K562 (cell line): ENCODE data around the gene MEA1. TPM values are rescaled to one million over a fixed set of nuclear protein-coding genes. Genes with fewer than 3 reads are reported as not detected.

Experiments used
- ARID2 ChIP-seq: fragments of 450-650 bp; IDR thresholded peaks from 2 replicates; pipeline ENCODE4 v1.6.1; 2017; ENCODE audit warnings: antibody characterized with exemption, mild to moderate bottlenecking
- ARNT ChIP-seq, 2 experiments: fragments of 450-650 bp; IDR thresholded peaks; 2 replicates each; pipeline ENCODE4 v1.6.1; 2016; ENCODE audit warnings: mild to moderate bottlenecking in 1 of 2
- CC2D1A ChIP-seq: fragments of 450-650 bp; IDR thresholded peaks from 2 replicates; pipeline ENCODE4 v1.6.1; 2017; ENCODE audit warnings: mild to moderate bottlenecking
- CTBP1 ChIP-seq: fragments of 450-650 bp; IDR thresholded peaks from 2 replicates; pipeline ENCODE4 v1.6.1; 2016; ENCODE audit warnings: borderline replicate concordance
- DPF2 ChIP-seq: fragments of 450-650 bp; IDR thresholded peaks from 2 replicates; pipeline ENCODE4 v1.6.1; 2016
- EHMT2 ChIP-seq: fragments of 450-650 bp; IDR thresholded peaks from 2 replicates; pipeline ENCODE4 v1.6.1; 2018; ENCODE audit warnings: antibody characterized with exemption
- ELF4 ChIP-seq: fragments of 450-650 bp; formaldehyde crosslinking; IDR thresholded peaks from 2 replicates; pipeline ENCODE4 v1.4.0; 2022; ENCODE audit warnings: missing genetic modification characterization
- ESRRA ChIP-seq: fragments of 450-650 bp; IDR thresholded peaks from 2 replicates; pipeline ENCODE4 v1.6.1; 2014; ENCODE audit warnings: low read depth, mild to moderate bottlenecking, moderate library complexity, borderline replicate concordance
- LARP7 ChIP-seq: fragments of 450-650 bp; IDR thresholded peaks from 2 replicates; pipeline ENCODE4 v1.6.1; 2016
- MIER1 ChIP-seq: fragments of 450-650 bp; IDR thresholded peaks from 2 replicates; pipeline ENCODE4 v1.6.1; 2016; ENCODE audit warnings: antibody characterized with exemption, mild to moderate bottlenecking, low read depth
- MTA1 ChIP-seq: fragments of 450-650 bp; IDR thresholded peaks from 2 replicates; pipeline ENCODE4 v1.6.1; 2017; ENCODE audit warnings: borderline replicate concordance
- NFIC ChIP-seq: fragments of 450-650 bp; IDR thresholded peaks from 2 replicates; pipeline ENCODE4 v1.6.1; 2017; ENCODE audit warnings: mild to moderate bottlenecking, inconsistent platforms
- NR2C2 ChIP-seq, 2 experiments: fragments of 200-800 bp in 1 of 2; sonication (Bioruptor generic) in 1 of 2; sonication (generic) in 1 of 2; formaldehyde crosslinking in 1 of 2; IDR thresholded peaks; 2 replicates each; pipeline versions ENCODE4 v1.6.1 to v1.8.0; 2016 to 2022; ENCODE audit warnings: mild to moderate bottlenecking in 1 of 2, missing compliant biosample characterization in 1 of 2, missing genetic modification characterization in 1 of 2, missing genetic modification reagents in 1 of 2
- OTX1 ChIP-seq: fragments of 450-650 bp; formaldehyde crosslinking; IDR thresholded peaks from 2 replicates; pipeline ENCODE4 v1.4.0; 2022; ENCODE audit warnings: mild to moderate bottlenecking
- PHB2 ChIP-seq: fragments of 450-650 bp; IDR thresholded peaks from 2 replicates; pipeline ENCODE4 v1.6.1; 2017; ENCODE audit warnings: low read depth
- POLR2B ChIP-seq: fragments of 450-650 bp; IDR thresholded peaks from 2 replicates; pipeline ENCODE4 v1.6.1; 2018; ENCODE audit warnings: low read depth; ENCODE audit not compliant: partially characterized antibody
- PURB ChIP-seq: sonication (generic); formaldehyde crosslinking; IDR thresholded peaks from 2 replicates; pipeline ENCODE4 v1.9.0; 2021; ENCODE audit warnings: low read depth, mild to moderate bottlenecking, missing genetic modification reagents
- RAD51 ChIP-seq: fragments of 450-650 bp; IDR thresholded peaks from 2 replicates; pipeline ENCODE4 v1.7.1; 2016; ENCODE audit warnings: low read depth, mild to moderate bottlenecking, borderline replicate concordance
- SMAD4 ChIP-seq: fragments of 250-450 bp; sonication (Bioruptor Pico); conservative IDR thresholded peaks from 2 replicates; pipeline ENCODE4 v1.8.0; 2021; ENCODE audit warnings: inconsistent platforms, mild to moderate bottlenecking, moderate library complexity
- SNRNP70 ChIP-seq: fragments of 200-400 bp; formaldehyde crosslinking; optimal IDR thresholded peaks from 2 replicates; pipeline ENCODE3; 2017; ENCODE audit warnings: low read depth, low read length
- SUPT5H ChIP-seq: fragments of 450-650 bp; IDR thresholded peaks from 2 replicates; pipeline ENCODE4 v1.6.1; 2016
- TEAD1 ChIP-seq, 2 experiments: fragments of 450-650 bp in 1 of 2; sonication (generic) in 1 of 2; formaldehyde crosslinking; IDR thresholded peaks; 2 replicates each; pipeline versions ENCODE4 v1.4.0 to v1.8.0; 2020 to 2022; ENCODE audit warnings: mild to moderate bottlenecking in 2 of 2, missing genetic modification reagents in 1 of 2
- TGIF2 ChIP-seq: sonication (generic); formaldehyde crosslinking; IDR thresholded peaks from 2 replicates; pipeline ENCODE4 v1.8.1; 2022; ENCODE audit warnings: mild to moderate bottlenecking, missing genetic modification reagents, moderate library complexity
- TRIM25 ChIP-seq: fragments of 450-650 bp; IDR thresholded peaks from 2 replicates; pipeline ENCODE4 v1.7.0; 2016; ENCODE audit warnings: borderline replicate concordance
- ZNF609 ChIP-seq: sonication (generic); formaldehyde crosslinking; IDR thresholded peaks from 2 replicates; pipeline ENCODE4 v1.8.1; 2023; ENCODE audit warnings: missing genetic modification reagents, mild to moderate bottlenecking, borderline replicate concordance
- polyA plus RNA-seq, 8 experiments: library from polyadenylated mRNA; depleted of rRNA in 4 of 8; stranded (reverse) in 5 of 8; unstranded in 3 of 8; fragments of >200 nt; fragmentation: Nextera tagmentation in 2 of 8; fragmentation: Illumina TruSeq in 1 of 8; extraction: Ambion mirVana in 2 of 8; extraction: Trizol in 1 of 8; gene quantifications; 2 replicates each; pipeline versions ENCODE4 v1.2.1 to v1.2.3, GENCODE V29; 2011 to 2014; ENCODE audit warnings: inconsistent platforms in 1 of 8, missing spikeins in 1 of 8
- total RNA-seq, 7 experiments: library from RNA; depleted of rRNA in 6 of 7; stranded (reverse); fragments of >200 nt in 6 of 7; fragmentation: Illumina TruSeq in 2 of 7; extraction: Trizol in 2 of 7; gene quantifications; 2 replicates each; pipeline versions ENCODE4 v1.2.1 to v1.2.3, GENCODE V29; 2011 to 2021; ENCODE audit warnings: low replicate concordance in 1 of 7

MEA1 gene
- total and polyA plus RNA-seq, 9 of the 15 experiments (the other 6 are each of a cell fraction or from before 2014, with no cell fraction given) = 86.8 to 210 (median 152) TPM

- peak; percentile 78; the same call in 1 of the 2 replicates for TF ChIP-seq ELF4 (CRISPR knock-in tag)
- TF ChIP-seq POLR2B = peak; percentile 47
- peak; percentile 52; the same call in 1 of the 2 replicates for TF ChIP-seq DPF2
- TF ChIP-seq ZNF609 (CRISPR knock-in tag) = 0 out of 2 replicates have a peak, but pooled peaks have one; percentile 43
- TF ChIP-seq TGIF2 (CRISPR knock-in tag) = no peak
- peak; percentile 34; the same call in 1 of the 2 replicates for TF ChIP-seq MTA1
- peak; percentile 62; the same call in 1 of the 2 replicates for TF ChIP-seq MIER1
- no peak for TF ChIP-seq CTBP1
- peak; percentile 94 for TF ChIP-seq OTX1 (CRISPR knock-in tag)
- TF ChIP-seq TRIM25 = peak; percentile 55; the same call in 1 of the 2 replicates
- TF ChIP-seq PHB2 = peak; percentile 59
- peak in 1 of 2 experiments; percentile 39; a peak in 1 of 4 replicates for TF ChIP-seq ARNT (IDR thresholded peaks at IDR 0.05)
- peak; percentile 24 for TF ChIP-seq SUPT5H
- peak; percentile 77; the same call in 1 of the 2 replicates for TF ChIP-seq EHMT2
- TF ChIP-seq ARID2 = 0 out of 2 replicates have a peak, but pooled peaks have one; percentile 40
- TF ChIP-seq RAD51 = 0 out of 2 replicates have a peak, but pooled peaks have one; percentile 1
- TF ChIP-seq PURB = no peak
- peak; percentile 47; the same call in 1 of the 2 replicates for TF ChIP-seq CC2D1A
- no peak for TF ChIP-seq ESRRA
- TF ChIP-seq NFIC = peak; percentile 45; the same call in 1 of the 2 replicates
- TF ChIP-seq TEAD1 (CRISPR knock-in tag; IDR thresholded peaks at IDR 0.05) = no peak
- TF ChIP-seq SNRNP70 = no peak
- no peak for TF ChIP-seq SMAD4 (CRISPR knock-in tag)
- TF ChIP-seq LARP7 = peak; percentile 95; the same call in 1 of the 2 replicates
- TF ChIP-seq NR2C2 (CRISPR knock-in tag; IDR thresholded peaks at IDR 0.05) = no peak
- TF ChIP-seq NR2C2 (tag; IDR thresholded peaks at IDR 0.05) = 0 out of 2 replicates have a peak, but pooled peaks have one; percentile 5
These were observed 726 bp upstream of the MEA1 start (continued) for GRCh38 chr6:43014434-43014909.
